Upper lobe of right lung (tissue), 1 donor: ENCODE results near the gene SOX10. TPM values are rescaled to one million over a fixed set of nuclear protein-coding genes. Genes with fewer than 3 reads are reported as not detected.

Experiments used
- ATAC-seq: fragments of 200-7000 bp; cut with Tn5 transposase; one replicate; pipeline ENCODE4 v1.9.1; 2020; ENCODE audit warnings: mild to moderate bottlenecking, moderate library complexity
- DNase-seq: peaks from one replicate; pipeline ENCODE4 v3.0.0-alpha.2; 2020
- H3K27ac ChIP-seq: fragments of 200-600 bp; one replicate; pipeline ENCODE4 v1.8.0; 2022
- H3K27me3 ChIP-seq: fragments of 200-600 bp; one replicate; pipeline ENCODE4 v1.8.0; 2022; ENCODE audit warnings: mild to moderate bottlenecking
- H3K36me3 ChIP-seq: fragments of 200-600 bp; one replicate; pipeline ENCODE4 v1.8.0; 2022
- H3K4me1 ChIP-seq: fragments of 200-600 bp; one replicate; pipeline ENCODE4 v1.8.0; 2022
- H3K4me3 ChIP-seq: fragments of 200-600 bp; one replicate; pipeline ENCODE4 v1.8.0; 2022; ENCODE audit warnings: mild to moderate bottlenecking
- H3K9me3 ChIP-seq: fragments of 200-600 bp; one replicate; pipeline ENCODE4 v1.8.0; 2022
- intact Hi-C: fragments of 100-400 bp; cut with DNase I; formaldehyde crosslinking; loops from one replicate; pipeline ENCODE4 v1.11.0; 2022
- total RNA-seq: library from RNA; stranded (reverse); fragmentation: NEBNext Ultra II Directional; extraction: Animal tissue kit (Norgen Biotek cat#: 25700); gene quantifications from one replicate; pipeline ENCODE4 v1.2.1, GENCODE V29; 2021
- TF ChIP-seq, protein P1 (sequence below): fragments of 200-600 bp; IDR thresholded peaks from one replicate; pipeline ENCODE4 v1.8.0; 2022; ENCODE audit warnings: antibody characterized with exemption
- donor health status: DM: no; HTN: yes; CAD: no; lungs with severe emphysema.

SOX10 gene
- total RNA-seq, 1 donor from 2014 or later, result not detected

- ATAC-seq (no peak), DNase-seq (no peak)
- Histone ChIP-seq H3K36me3 (peaks cover 26% of the 10 kb centered on the region), H3K4me3 (no peak overlapping the region), H3K4me1 (no peaks in the 10 kb centered on the region), H3K9me3 (no peaks in the 10 kb centered on the region), H3K27me3 (no peaks in the 10 kb centered on the region), H3K27ac (no peak overlapping the region)
- TF ChIP-seq, protein P1, sequence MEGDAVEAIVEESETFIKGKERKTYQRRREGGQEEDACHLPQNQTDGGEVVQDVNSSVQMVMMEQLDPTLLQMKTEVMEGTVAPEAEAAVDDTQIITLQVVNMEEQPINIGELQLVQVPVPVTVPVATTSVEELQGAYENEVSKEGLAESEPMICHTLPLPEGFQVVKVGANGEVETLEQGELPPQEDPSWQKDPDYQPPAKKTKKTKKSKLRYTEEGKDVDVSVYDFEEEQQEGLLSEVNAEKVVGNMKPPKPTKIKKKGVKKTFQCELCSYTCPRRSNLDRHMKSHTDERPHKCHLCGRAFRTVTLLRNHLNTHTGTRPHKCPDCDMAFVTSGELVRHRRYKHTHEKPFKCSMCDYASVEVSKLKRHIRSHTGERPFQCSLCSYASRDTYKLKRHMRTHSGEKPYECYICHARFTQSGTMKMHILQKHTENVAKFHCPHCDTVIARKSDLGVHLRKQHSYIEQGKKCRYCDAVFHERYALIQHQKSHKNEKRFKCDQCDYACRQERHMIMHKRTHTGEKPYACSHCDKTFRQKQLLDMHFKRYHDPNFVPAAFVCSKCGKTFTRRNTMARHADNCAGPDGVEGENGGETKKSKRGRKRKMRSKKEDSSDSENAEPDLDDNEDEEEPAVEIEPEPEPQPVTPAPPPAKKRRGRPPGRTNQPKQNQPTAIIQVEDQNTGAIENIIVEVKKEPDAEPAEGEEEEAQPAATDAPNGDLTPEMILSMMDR, result no peak
- intact Hi-C loops, result no loop called here
These were observed 11.8 kb downstream of the SOX10 start for GRCh38 chr22:37972527-37972926.

GRCh38 chr22:37971475-37972434 lies 12.6 kb downstream of the SOX10 start:
- intact Hi-C loops, result no loop called here
- ATAC-seq, result no peak

GRCh38 chr22:37970864-37971263 lies 13.5 kb downstream of the SOX10 start:
- H3K27ac ChIP-seq, result no peak overlapping the region
- no peaks in the 10 kb centered on the region for H3K4me1 ChIP-seq
- H3K4me3 ChIP-seq, result no peak overlapping the region
- ATAC-seq, result no peak
- no peaks in the 10 kb centered on the region for H3K9me3 ChIP-seq
- no peak for DNase-seq
- TF ChIP-seq, protein P1, result no peak
- intact Hi-C loops, result no loop called here
- H3K27me3 ChIP-seq, result no peaks in the 10 kb centered on the region
- peaks cover 34% of the 10 kb centered on the region for H3K36me3 ChIP-seq

More at GRCh38 chr22:37971475-37972434, 12.6 kb downstream of the SOX10 start:
- Histone ChIP-seq H3K27me3 (no peaks in the 10 kb centered on the region), H3K4me1 (no peaks in the 10 kb centered on the region), H3K27ac (no peak overlapping the region), H3K36me3 (peaks cover 33% of the 10 kb centered on the region), H3K4me3 (no peak overlapping the region), H3K9me3 (no peaks in the 10 kb centered on the region)
- TF ChIP-seq, protein P1, result no peak
- no peak for DNase-seq

DNA sequence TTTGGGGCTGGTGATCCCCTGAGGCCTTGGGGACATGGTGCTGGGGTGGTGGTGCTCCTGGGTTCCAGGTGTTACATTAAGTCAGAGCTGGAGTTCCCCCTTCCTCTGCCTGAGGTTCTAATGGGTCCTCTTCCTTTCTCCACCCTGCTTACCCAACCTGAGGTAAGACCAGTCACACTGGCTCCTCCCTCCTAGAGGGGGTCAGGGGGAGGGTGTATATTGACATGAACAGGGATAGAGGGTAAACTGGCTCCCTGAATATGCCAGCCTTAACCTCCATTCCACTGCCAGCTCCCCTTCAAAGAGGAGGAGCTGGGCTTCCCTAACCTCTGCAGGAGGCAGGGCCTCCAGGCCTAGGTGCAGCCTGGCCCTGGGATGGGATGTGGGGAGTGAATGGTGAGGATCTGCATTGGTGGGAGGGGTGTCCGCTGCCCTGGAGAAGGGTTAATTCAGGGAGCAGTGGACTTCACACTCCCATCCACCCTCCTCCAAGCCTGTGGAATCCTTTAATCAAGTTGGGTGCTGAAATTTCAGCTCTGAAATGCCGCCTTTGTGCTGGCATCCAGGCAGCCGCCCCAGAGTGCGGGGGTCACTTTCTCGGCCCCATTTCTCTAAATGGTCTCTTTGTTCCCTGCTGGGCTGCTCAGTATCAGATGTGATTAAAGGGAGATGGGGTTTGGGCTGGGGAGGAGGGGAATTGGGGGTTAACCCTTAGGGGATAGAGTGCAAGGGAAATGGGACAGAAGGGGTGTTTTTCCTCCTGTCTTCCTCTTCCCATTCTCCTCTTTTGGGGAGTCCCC lies 15.7 kb downstream of the SOX10 start:
- H3K4me3 ChIP-seq, result no peak overlapping the region
- peaks cover 30% of the 10 kb centered on the region for H3K36me3 ChIP-seq
- TF ChIP-seq, protein P1, result no peak
- no peaks in the 10 kb centered on the region for H3K9me3 ChIP-seq
- no peaks in the 10 kb centered on the region for H3K27me3 ChIP-seq
- ATAC-seq (no peak), DNase-seq (no peak)
- intact Hi-C loops, result loop anchor here (10.0 kb wide), 1 partner anchor 84 kb away; no protein-coding TSS in a partner anchor
- no peak overlapping the region for H3K27ac ChIP-seq
- no peaks in the 10 kb centered on the region for H3K4me1 ChIP-seq

DNA sequence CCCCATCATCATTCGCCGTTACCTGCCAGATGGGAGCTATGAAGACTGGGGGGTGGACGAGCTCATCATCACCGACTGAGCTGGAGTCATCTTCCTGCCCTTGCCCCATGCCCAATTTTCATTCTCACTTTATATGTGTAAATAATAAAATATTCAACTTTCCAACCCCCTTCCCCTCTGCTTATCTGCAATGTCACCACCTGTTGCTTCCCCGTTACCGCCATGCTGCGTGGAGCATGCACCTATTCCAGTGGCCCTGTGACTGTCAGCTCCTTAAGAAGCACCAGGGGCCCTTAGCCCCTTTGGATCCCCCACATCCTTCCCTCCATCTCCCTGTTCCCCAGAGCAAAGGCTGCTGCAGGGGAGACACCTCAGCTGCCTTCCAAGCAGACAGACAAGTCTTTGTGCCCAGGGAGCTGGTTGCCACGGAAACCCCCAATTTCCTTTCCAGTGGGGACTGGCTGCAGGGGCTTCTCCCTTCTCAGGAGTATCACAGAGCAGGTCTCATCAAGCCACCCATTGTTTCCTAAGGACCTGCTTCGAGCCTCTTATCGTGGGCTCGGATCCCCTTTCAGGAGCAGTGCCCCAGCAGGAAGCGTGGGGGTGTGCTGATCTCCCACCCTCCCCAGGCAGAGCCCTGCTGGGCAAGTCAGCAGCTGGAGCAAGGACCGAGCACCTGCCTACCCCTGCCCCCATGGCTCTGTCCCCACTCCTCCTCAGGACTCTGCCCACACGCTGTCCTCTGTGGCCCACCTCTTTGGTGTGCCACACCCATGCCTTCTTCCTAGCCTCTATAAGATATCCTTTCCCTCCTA lies 16.5 kb downstream of the SOX10 start:
- Histone ChIP-seq H3K9me3 (no peaks in the 10 kb centered on the region), H3K27ac (no peak overlapping the region), H3K4me1 (no peaks in the 10 kb centered on the region), H3K27me3 (no peaks in the 10 kb centered on the region), H3K36me3 (peaks cover 36% of the 10 kb centered on the region), H3K4me3 (no peak overlapping the region)
- TF ChIP-seq, protein P1, result no peak
- intact Hi-C loops, result loop anchor here (10.0 kb wide), 1 partner anchor 83 kb away; no protein-coding TSS in a partner anchor
- no peak for DNase-seq
- no peak for ATAC-seq
